Karpas-422 (cell line): ENCODE results near the gene ALDH3A2. TPM values are rescaled to one million over a fixed set of nuclear protein-coding genes. Genes with fewer than 3 reads are reported as not detected.

Experiments used
- DNase-seq: peaks from one replicate; pipeline ENCODE4 v3.0.0-alpha.2; 2015
- H2AFZ ChIP-seq: fragments of 200-600 bp; sonication (generic); 2 replicates; pipeline ENCODE4 v1.6.1; 2014; ENCODE audit warnings: antibody characterized with exemption, low read length, mixed read lengths
- H3K27ac ChIP-seq: fragments of 200-600 bp; sonication (generic); 2 replicates; pipeline ENCODE4 v1.5.1; 2014; ENCODE audit warnings: mild to moderate bottlenecking, low read length, moderate library complexity
- H3K27me3 ChIP-seq: fragments of 200-600 bp; sonication (generic); 2 replicates; pipeline ENCODE4 v1.6.1; 2014; ENCODE audit warnings: low read length, mixed read lengths
- H3K36me3 ChIP-seq: fragments of 200-600 bp; sonication (generic); 2 replicates; pipeline ENCODE4 v1.6.1; 2014; ENCODE audit warnings: low read length, mixed read lengths; ENCODE audit not compliant: insufficient read depth
- H3K4me1 ChIP-seq: fragments of 200-600 bp; sonication (generic); 2 replicates; pipeline ENCODE4 v1.6.1; 2014; ENCODE audit warnings: mild to moderate bottlenecking, low read length, mixed read lengths
- H3K4me2 ChIP-seq: fragments of 200-600 bp; sonication (generic); 2 replicates; pipeline ENCODE4 v1.6.1; 2014; ENCODE audit warnings: low read length, low read depth, mild to moderate bottlenecking; ENCODE audit not compliant: poor library complexity, severe bottlenecking
- H3K4me3 ChIP-seq: fragments of 200-600 bp; sonication (generic); 2 replicates; pipeline ENCODE4 v1.5.1; 2014; ENCODE audit warnings: mild to moderate bottlenecking, antibody characterized with exemption, low read length, mixed read lengths
- H3K79me2 ChIP-seq: fragments of 200-600 bp; sonication (generic); 2 replicates; pipeline ENCODE4 v1.6.1; 2014; ENCODE audit warnings: mild to moderate bottlenecking, low read length, mixed read lengths
- H3K9ac ChIP-seq: fragments of 200-600 bp; sonication (generic); 2 replicates; pipeline ENCODE4 v1.6.0; 2014; ENCODE audit warnings: low read length
- H3K9me2 ChIP-seq: fragments of 200-600 bp; sonication (generic), shearing (Covaris generic); replicated peaks from 2 replicates; pipeline ENCODE4 v1.6.0; 2014; ENCODE audit warnings: mild to moderate bottlenecking, low read length, moderate library complexity; ENCODE audit not compliant: insufficient read depth
- H3K9me3 ChIP-seq: fragments of 300-700, 200-600 bp; sonication (generic); 2 replicates; pipeline ENCODE4 v1.6.1; 2014; ENCODE audit warnings: low read length, mixed read lengths
- H4K20me1 ChIP-seq: fragments of 200-600 bp; sonication (generic); 2 replicates; pipeline ENCODE4 v1.6.1; 2014; ENCODE audit warnings: mild to moderate bottlenecking, antibody characterized with exemption, low read length, low read depth; ENCODE audit not compliant: insufficient read depth
- total RNA-seq: library from RNA; depleted of rRNA; stranded (reverse); fragments of >200 nt; shearing (Covaris generic); gene quantifications from 2 replicates; pipeline ENCODE4 v1.2.3, GENCODE V29; 2014; ENCODE audit warnings: low replicate concordance

The ALDH3A2 gene
- total RNA-seq, 1 experiment from 2014 or later, result 2.0 TPM

DNA sequence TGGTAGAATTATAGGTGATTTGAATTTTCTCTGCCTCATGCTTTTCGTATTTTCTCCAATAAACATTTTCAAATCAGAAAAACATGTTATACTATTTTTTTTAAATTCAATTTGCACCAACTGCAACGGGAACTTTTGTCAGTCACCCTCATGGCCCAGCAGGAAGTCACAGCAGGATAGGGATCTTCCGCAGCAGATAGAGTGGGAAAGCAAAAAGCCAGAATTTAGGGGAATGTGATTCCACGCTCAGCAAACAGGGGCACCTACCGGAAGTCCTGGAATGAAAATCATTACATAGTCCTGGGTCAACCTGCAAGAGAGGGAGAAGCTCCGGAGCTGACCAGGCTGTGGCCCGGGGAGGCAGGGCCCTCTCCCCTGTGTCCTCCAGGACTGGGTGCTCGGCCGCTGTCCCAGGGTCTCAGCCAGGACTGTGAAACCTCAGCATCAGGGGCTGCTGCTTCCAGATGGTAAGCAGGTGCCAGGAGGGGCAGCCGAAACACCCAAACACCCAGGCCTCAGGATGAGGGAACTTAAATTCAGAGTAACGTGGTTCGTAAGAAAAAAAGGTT is 64.0 kb downstream of the ALDH3A2 start:
- no peaks in the 10 kb centered on the region for H3K9me2 ChIP-seq
- H3K9me3 ChIP-seq, result no peaks in the 10 kb centered on the region
- H3K27ac ChIP-seq, result no peak overlapping the region
- H4K20me1 ChIP-seq, result no peaks in the 10 kb centered on the region
- H3K4me3 ChIP-seq, result no peak overlapping the region
- no peaks in the 10 kb centered on the region for H3K79me2 ChIP-seq
- no peak for DNase-seq
- no peak overlapping the region for H2AFZ ChIP-seq
- no peak overlapping the region for H3K4me2 ChIP-seq
- H3K36me3 ChIP-seq, result no peaks in the 10 kb centered on the region
- no peaks in the 10 kb centered on the region for H3K27me3 ChIP-seq
- no peak overlapping the region for H3K9ac ChIP-seq
- no peaks in the 10 kb centered on the region for H3K4me1 ChIP-seq

DNA sequence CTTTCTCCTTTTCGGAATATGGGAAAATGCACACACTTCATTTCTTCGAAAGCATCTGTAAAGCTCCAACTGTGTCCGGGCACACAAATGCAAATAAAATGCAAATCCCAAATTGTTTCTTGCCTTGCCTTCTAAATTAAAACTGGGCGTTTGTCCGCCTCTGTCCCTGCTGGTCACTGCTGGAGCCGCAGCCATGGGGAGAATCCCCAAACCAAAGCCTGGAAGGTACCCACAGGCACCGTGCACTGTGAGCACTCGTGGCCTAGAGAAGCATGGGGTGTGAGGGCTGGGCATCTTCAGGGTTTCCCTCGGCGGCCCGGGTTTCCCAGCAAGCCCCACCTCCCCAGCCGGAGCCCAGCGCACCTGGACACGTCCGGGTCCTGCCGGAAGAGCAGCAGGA is 64.9 kb downstream of the ALDH3A2 start:
- H3K4me2 ChIP-seq, result no peak overlapping the region
- H2AFZ ChIP-seq, result no peak overlapping the region
- no peaks in the 10 kb centered on the region for H3K9me2 ChIP-seq
- no peaks in the 10 kb centered on the region for H3K36me3 ChIP-seq
- no peak overlapping the region for H3K4me3 ChIP-seq
- H4K20me1 ChIP-seq, result no peaks in the 10 kb centered on the region
- H3K9ac ChIP-seq, result no peak overlapping the region
- no peaks in the 10 kb centered on the region for H3K9me3 ChIP-seq
- no peaks in the 10 kb centered on the region for H3K4me1 ChIP-seq
- no peak overlapping the region for H3K27ac ChIP-seq
- no peaks in the 10 kb centered on the region for H3K79me2 ChIP-seq
- no peaks in the 10 kb centered on the region for H3K27me3 ChIP-seq
- no peak for DNase-seq

DNA sequence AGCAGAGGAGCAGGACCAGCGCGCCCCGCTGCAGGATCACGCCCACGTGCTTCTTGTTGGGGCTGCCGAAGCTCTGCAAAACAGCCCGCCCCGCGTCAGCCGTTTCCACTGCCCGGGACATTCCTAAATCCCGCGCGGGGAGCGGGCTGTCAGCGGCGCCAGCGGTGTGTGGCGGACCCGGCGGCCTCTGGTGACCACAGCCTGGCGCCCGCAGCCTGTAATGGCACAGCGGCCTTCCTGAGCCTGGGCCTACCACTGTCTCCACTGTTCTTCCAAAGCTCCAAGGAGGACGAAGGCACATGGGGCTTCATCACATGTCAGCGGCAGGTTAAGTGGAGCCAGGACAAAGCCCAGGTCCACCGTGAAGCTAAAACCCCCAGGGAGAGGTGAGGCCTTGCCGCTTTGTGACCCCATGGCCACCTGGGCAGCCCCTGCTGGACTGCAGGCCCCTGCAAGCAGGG is 65.4 kb downstream of the ALDH3A2 start:
- Histone ChIP-seq H3K9me3 (no peaks in the 10 kb centered on the region), H2AFZ (no peak overlapping the region), H3K4me3 (no peak overlapping the region), H3K9me2 (no peaks in the 10 kb centered on the region), H3K27ac (no peak overlapping the region), H3K27me3 (no peaks in the 10 kb centered on the region), H3K79me2 (no peaks in the 10 kb centered on the region), H4K20me1 (peaks cover under 1% of the 10 kb centered on the region; the same call in 1 of the 2 replicates), H3K9ac (no peak overlapping the region), H3K4me1 (no peaks in the 10 kb centered on the region), H3K4me2 (no peak overlapping the region), H3K36me3 (no peaks in the 10 kb centered on the region)
- DNase-seq, result no peak

DNA sequence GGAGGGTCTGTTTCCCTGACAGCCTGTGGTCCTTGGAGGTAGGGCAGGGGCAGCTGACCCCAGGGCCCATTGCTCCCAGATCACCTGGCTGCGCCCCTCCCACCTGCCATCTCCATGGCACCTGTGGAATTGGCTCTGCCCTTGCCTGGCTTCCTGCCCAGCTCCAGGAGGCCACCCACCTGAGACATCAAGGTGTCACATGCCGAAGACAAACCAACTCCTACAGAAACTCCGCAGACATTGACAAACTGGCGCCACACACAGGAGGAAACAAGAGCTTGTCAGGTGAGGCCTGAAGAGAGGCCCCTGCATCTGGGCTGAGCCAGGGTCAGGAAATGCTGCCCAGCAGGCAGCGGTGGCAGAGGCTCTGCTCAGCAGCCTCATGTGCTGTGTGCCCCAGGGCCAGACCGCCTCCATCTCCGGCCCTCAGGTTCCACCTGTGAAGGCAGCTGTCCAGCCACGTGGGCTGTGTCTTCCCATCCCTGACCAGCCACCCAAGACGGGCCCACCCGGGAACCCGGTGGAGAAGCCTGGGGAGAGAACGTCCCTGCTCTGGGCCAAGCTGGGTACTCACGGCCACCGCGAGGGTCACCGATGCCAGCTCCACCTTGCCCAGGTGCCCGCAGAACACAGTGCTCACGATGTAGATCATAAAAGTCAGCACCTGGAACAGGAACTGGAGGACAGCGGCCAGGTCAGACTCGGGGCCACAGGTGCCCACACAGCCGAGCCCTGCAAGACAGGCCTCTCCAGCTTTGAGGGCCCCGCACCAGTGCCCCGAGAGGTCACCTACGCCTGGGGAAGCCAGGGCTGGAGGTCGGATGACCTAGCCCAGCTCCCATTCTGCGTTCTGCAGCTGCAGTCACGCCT is 66.2 kb downstream of the ALDH3A2 start:
- Histone ChIP-seq H4K20me1 (peaks cover 3% of the 10 kb centered on the region; the same call in 1 of the 2 replicates), H3K9me2 (no peaks in the 10 kb centered on the region)

DNA sequence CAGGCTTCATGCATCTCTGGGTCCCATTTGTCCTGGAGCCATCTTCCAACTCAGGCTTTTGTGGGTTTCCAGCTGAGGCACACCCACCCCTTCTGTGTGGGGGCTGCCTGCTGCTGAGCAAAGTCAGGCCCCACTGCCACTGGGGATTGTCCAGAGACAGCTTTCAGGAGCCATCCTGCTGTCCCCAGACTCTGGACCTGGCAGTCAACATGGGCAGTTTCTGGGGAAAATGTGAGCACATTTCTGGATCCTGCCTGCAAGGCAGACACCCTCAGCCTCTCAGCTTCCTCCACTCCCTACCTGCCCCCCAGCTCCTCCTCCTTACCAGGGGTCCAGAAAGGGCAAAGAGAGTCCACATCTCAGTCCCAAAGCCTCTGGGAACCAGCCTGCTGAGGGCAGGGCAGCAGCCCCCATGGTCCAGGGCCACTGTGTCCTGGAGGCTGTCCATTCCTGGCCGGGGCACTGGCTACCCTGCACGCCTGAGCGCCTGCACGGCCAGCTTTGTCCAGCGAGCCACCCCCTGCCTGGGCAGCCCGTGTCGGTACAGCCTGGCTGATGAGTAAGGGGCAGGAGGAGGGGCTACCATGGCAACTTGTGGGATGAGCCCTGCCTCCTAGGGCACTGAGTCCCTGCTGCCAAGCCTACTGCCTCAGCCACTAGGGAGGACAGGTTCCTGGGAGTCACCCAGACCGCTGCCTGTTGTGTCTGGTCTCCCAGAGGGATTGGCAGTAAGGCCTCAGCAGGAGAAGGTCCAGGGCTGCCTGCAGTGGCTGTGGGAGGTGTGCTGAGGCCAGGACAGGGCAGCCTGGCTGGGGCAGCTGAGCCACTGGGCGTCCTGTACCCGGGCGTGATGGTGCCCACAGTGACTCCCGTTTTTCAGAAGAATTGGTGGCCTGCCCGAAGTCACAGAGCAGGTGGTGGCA is 67.8 kb downstream of the ALDH3A2 start, which contains the start of gene SLC47A2:
SLC47A2 (minus strand) TSS at position 477 of the 923 bp plus-strand sequence; CDS start at position 448, 29 bp downstream.
- Histone ChIP-seq H3K79me2 (no peaks in the 10 kb centered on the region), H3K4me3 (no peak within 1 kb of the TSS), H3K9me3 (no peaks in the 10 kb centered on the region), H4K20me1 (peaks cover 3% of the 10 kb centered on the region; the same call in 1 of the 2 replicates), H3K4me1 (no peaks in the 10 kb centered on the region), H3K4me2 (no peak within 1 kb of the TSS), H3K27ac (no peak within 1 kb of the TSS), H2AFZ (no peak within 1 kb of the TSS), H3K27me3 (no peaks in the 10 kb centered on the region), H3K9me2 (no peaks in the 10 kb centered on the region), H3K36me3 (no peaks in the 10 kb centered on the region), H3K9ac (no peak within 1 kb of the TSS)
- no peak for DNase-seq

More for the DNA sequence above, 66.2 kb downstream of the ALDH3A2 start:
- H3K4me2 ChIP-seq, result no peak overlapping the region
- H3K4me3 ChIP-seq, result no peak overlapping the region
- H3K9me3 ChIP-seq, result no peaks in the 10 kb centered on the region
- no peak overlapping the region for H3K27ac ChIP-seq
- H3K79me2 ChIP-seq, result no peaks in the 10 kb centered on the region
- no peak for DNase-seq
- no peaks in the 10 kb centered on the region for H3K27me3 ChIP-seq
- H3K4me1 ChIP-seq, result no peaks in the 10 kb centered on the region
- H2AFZ ChIP-seq, result no peak overlapping the region
- no peak overlapping the region for H3K9ac ChIP-seq
- H3K36me3 ChIP-seq, result no peaks in the 10 kb centered on the region

DNA sequence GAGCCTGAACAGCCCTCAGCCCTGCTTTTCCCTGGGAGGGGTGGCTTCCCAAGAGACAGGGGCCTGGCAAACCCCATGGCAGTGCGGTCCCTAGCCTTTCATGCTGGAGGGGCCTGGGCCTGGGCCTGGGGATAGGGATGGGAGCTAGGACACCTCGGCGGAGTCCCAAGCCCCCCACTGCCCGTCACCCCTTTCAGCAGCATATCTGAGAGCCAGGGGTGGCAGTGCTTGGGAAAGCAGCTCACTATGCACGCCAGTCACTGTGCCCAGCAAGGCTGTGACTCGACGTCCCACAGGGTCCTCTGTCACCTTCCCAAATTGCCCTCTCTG is 68.4 kb downstream of the ALDH3A2 start:
- Histone ChIP-seq H3K36me3 (no peaks in the 10 kb centered on the region), H3K79me2 (no peaks in the 10 kb centered on the region), H3K27me3 (no peaks in the 10 kb centered on the region), H3K27ac (no peak overlapping the region), H3K9me2 (no peaks in the 10 kb centered on the region), H2AFZ (no peak overlapping the region), H3K4me3 (no peak overlapping the region), H3K4me2 (no peak overlapping the region), H3K4me1 (no peaks in the 10 kb centered on the region), H3K9me3 (no peaks in the 10 kb centered on the region), H4K20me1 (peaks cover 3% of the 10 kb centered on the region; the same call in 1 of the 2 replicates), H3K9ac (no peak overlapping the region)
- DNase-seq, result no peak

DNA sequence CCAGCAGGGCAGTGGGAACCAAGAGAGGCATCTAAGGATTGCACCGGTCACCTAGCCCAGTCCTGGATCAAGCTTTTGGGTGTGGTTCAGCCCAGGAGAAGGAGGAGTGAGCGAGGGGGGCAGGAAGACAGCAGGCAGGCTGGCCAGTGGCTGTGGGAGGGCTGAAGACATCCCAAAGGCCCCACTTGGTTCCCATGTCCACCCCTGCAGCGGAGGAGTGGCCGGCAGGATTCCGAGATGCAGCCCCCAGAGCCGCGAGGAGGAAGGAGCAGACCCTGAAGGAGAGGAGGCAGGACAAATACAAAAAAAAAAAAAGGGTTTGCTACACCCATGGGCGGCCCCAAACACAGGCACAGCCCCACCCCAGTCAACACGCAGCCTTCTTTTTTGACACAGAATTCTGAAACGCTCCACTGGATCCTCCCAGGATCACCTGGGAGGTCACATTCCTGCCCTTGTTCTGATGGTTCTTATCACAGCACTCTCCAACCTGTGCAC is 68.9 kb downstream of the ALDH3A2 start:
- H3K4me2 ChIP-seq, result no peak overlapping the region
- H2AFZ ChIP-seq, result no peak overlapping the region
- no peak overlapping the region for H3K4me3 ChIP-seq
- no peak for DNase-seq
- no peaks in the 10 kb centered on the region for H3K79me2 ChIP-seq
- H3K27me3 ChIP-seq, result no peaks in the 10 kb centered on the region
- no peaks in the 10 kb centered on the region for H3K4me1 ChIP-seq
- H3K9me2 ChIP-seq, result no peaks in the 10 kb centered on the region
- H3K9ac ChIP-seq, result no peak overlapping the region
- no peak overlapping the region for H3K27ac ChIP-seq
- H4K20me1 ChIP-seq, result peaks cover 3% of the 10 kb centered on the region; the same call in 1 of the 2 replicates
- no peaks in the 10 kb centered on the region for H3K9me3 ChIP-seq
- no peaks in the 10 kb centered on the region for H3K36me3 ChIP-seq
